ENCODE results near the gene RAB10.
"Not testable (repeated sequence)": the region's sequence is repeated elsewhere in the genome, so short reads cannot be mapped to it uniquely, and the experiment has no call there.

RAB10 gene

GRCh38 chr2:26095758-26096157 lies 61.9 kb downstream of the RAB10 start:
- peaks cover 11% of the 10 kb centered on the region for H3K36me3 ChIP-seq (ENCODE audit: insufficient read depth, low read length)
- H3K4me1 ChIP-seq (ENCODE audit: control insufficient read depth, insufficient read depth, low read length, unreplicated experiment), result peaks cover 4% of the 10 kb centered on the region
- H3K79me2 ChIP-seq (ENCODE audit: control insufficient read depth, insufficient read depth, low read length, unreplicated experiment), result peaks cover 91% of the 10 kb centered on the region
- no peak overlapping the region for H3K27ac ChIP-seq (ENCODE audit: low read depth, low read length)
- H3K4me3 ChIP-seq (ENCODE audit: low read depth, low read length), result no peak overlapping the region
- no peaks in the 10 kb centered on the region for H3K27me3 ChIP-seq (ENCODE audit: insufficient read depth, low read length)
- no peak overlapping the region for H2AFZ ChIP-seq (ENCODE audit: low read length, unreplicated experiment)

- Histone ChIP-seq H3K79me2 (ENCODE audit: control insufficient read depth, insufficient read depth, low read length, unreplicated experiment) (peaks cover 88% of the 10 kb centered on the region), H3K27me3 (ENCODE audit: insufficient read depth, low read length) (no peaks in the 10 kb centered on the region), H3K4me3 (ENCODE audit: low read depth, low read length) (no peak overlapping the region), H2AFZ (ENCODE audit: low read length, unreplicated experiment) (no peak overlapping the region), H3K4me1 (ENCODE audit: control insufficient read depth, insufficient read depth, low read length, unreplicated experiment) (peaks cover 4% of the 10 kb centered on the region), H3K36me3 (ENCODE audit: insufficient read depth, low read length) (peaks cover 23% of the 10 kb centered on the region), H3K27ac (ENCODE audit: low read depth, low read length) (no peak overlapping the region)
Observed at GRCh38 chr2:26099933-26100332, 66.0 kb downstream of the RAB10 start.

- Histone ChIP-seq H2AFZ (ENCODE audit: low read length, unreplicated experiment) (no peak overlapping the region), H3K4me1 (ENCODE audit: control insufficient read depth, insufficient read depth, low read length, unreplicated experiment) (peaks cover 4% of the 10 kb centered on the region), H3K27ac (ENCODE audit: low read depth, low read length) (no peak overlapping the region), H3K36me3 (ENCODE audit: insufficient read depth, low read length) (peaks cover 26% of the 10 kb centered on the region), H3K27me3 (ENCODE audit: insufficient read depth, low read length) (no peaks in the 10 kb centered on the region), H3K4me3 (ENCODE audit: low read depth, low read length) (no peak overlapping the region), H3K79me2 (ENCODE audit: control insufficient read depth, insufficient read depth, low read length, unreplicated experiment) (peaks cover 87% of the 10 kb centered on the region)
Observed at GRCh38 chr2:26100384-26100783, 66.5 kb downstream of the RAB10 start.

GRCh38 chr2:26103752-26104151 lies 69.9 kb downstream of the RAB10 start:
- H3K36me3 ChIP-seq (ENCODE audit: insufficient read depth, low read length), result peaks cover 26% of the 10 kb centered on the region
- H3K27ac ChIP-seq (ENCODE audit: low read depth, low read length), result no peak overlapping the region
- H3K4me1 ChIP-seq (ENCODE audit: control insufficient read depth, insufficient read depth, low read length, unreplicated experiment), result no peaks in the 10 kb centered on the region
- H3K4me3 ChIP-seq (ENCODE audit: low read depth, low read length), result no peak overlapping the region
- H3K79me2 ChIP-seq (ENCODE audit: control insufficient read depth, insufficient read depth, low read length, unreplicated experiment), result peaks cover 82% of the 10 kb centered on the region
- no peak overlapping the region for H2AFZ ChIP-seq (ENCODE audit: low read length, unreplicated experiment)
- no peaks in the 10 kb centered on the region for H3K27me3 ChIP-seq (ENCODE audit: insufficient read depth, low read length)

GRCh38 chr2:26108701-26109100 lies 74.8 kb downstream of the RAB10 start:
- H3K4me3 ChIP-seq (ENCODE audit: low read depth, low read length); H3K27ac ChIP-seq (ENCODE audit: low read depth, low read length); H3K27me3 ChIP-seq (ENCODE audit: insufficient read depth, low read length); H3K4me1 ChIP-seq (ENCODE audit: control insufficient read depth, insufficient read depth, low read length, unreplicated experiment); H2AFZ ChIP-seq (ENCODE audit: low read length, unreplicated experiment): not testable (repeated sequence)
- Histone ChIP-seq H3K79me2 (ENCODE audit: control insufficient read depth, insufficient read depth, low read length, unreplicated experiment) (peaks cover 55% of the 10 kb centered on the region), H3K36me3 (ENCODE audit: insufficient read depth, low read length) (peaks cover 26% of the 10 kb centered on the region)

GRCh38 chr2:26112201-26112600 lies 78.3 kb downstream of the RAB10 start:
- H3K4me3 ChIP-seq (ENCODE audit: low read depth, low read length), result no peak overlapping the region
- peaks cover 23% of the 10 kb centered on the region for H3K79me2 ChIP-seq (ENCODE audit: control insufficient read depth, insufficient read depth, low read length, unreplicated experiment)

GRCh38 chr2:26114151-26114550 lies 80.3 kb downstream of the RAB10 start:
- no peak overlapping the region for H2AFZ ChIP-seq (ENCODE audit: low read length, unreplicated experiment)
- peaks cover 22% of the 10 kb centered on the region for H3K36me3 ChIP-seq (ENCODE audit: insufficient read depth, low read length)
- no peaks in the 10 kb centered on the region for H3K4me1 ChIP-seq (ENCODE audit: control insufficient read depth, insufficient read depth, low read length, unreplicated experiment)
- no peak overlapping the region for H3K4me3 ChIP-seq (ENCODE audit: low read depth, low read length)
- H3K27me3 ChIP-seq (ENCODE audit: insufficient read depth, low read length), result no peaks in the 10 kb centered on the region
- no peak overlapping the region for H3K27ac ChIP-seq (ENCODE audit: low read depth, low read length)
- H3K79me2 ChIP-seq (ENCODE audit: control insufficient read depth, insufficient read depth, low read length, unreplicated experiment), result peaks cover 19% of the 10 kb centered on the region

More at GRCh38 chr2:26112201-26112600, 78.3 kb downstream of the RAB10 start:
- Histone ChIP-seq H3K27ac (ENCODE audit: low read depth, low read length) (no peak overlapping the region), H2AFZ (ENCODE audit: low read length, unreplicated experiment) (no peak overlapping the region), H3K36me3 (ENCODE audit: insufficient read depth, low read length) (peaks cover 22% of the 10 kb centered on the region), H3K4me1 (ENCODE audit: control insufficient read depth, insufficient read depth, low read length, unreplicated experiment) (no peaks in the 10 kb centered on the region), H3K27me3 (ENCODE audit: insufficient read depth, low read length) (no peaks in the 10 kb centered on the region)

GRCh38 chr2:26118682-26119081 lies 84.8 kb downstream of the RAB10 start:
- Histone ChIP-seq H3K4me1 (ENCODE audit: control insufficient read depth, insufficient read depth, low read length, unreplicated experiment) (no peaks in the 10 kb centered on the region), H3K36me3 (ENCODE audit: insufficient read depth, low read length) (peaks cover 5% of the 10 kb centered on the region; the same call in 1 of the 2 replicates), H3K27ac (ENCODE audit: low read depth, low read length) (no peak overlapping the region), H2AFZ (ENCODE audit: low read length, unreplicated experiment) (no peak overlapping the region), H3K4me3 (ENCODE audit: low read depth, low read length) (no peak overlapping the region), H3K27me3 (ENCODE audit: insufficient read depth, low read length) (no peaks in the 10 kb centered on the region), H3K79me2 (ENCODE audit: control insufficient read depth, insufficient read depth, low read length, unreplicated experiment) (peaks cover 21% of the 10 kb centered on the region)

GRCh38 chr2:26119521-26119920 lies 85.6 kb downstream of the RAB10 start:
- no peak overlapping the region for H2AFZ ChIP-seq (ENCODE audit: low read length, unreplicated experiment)
- no peaks in the 10 kb centered on the region for H3K4me1 ChIP-seq (ENCODE audit: control insufficient read depth, insufficient read depth, low read length, unreplicated experiment)
- H3K4me3 ChIP-seq (ENCODE audit: low read depth, low read length), result no peak overlapping the region
- H3K79me2 ChIP-seq (ENCODE audit: control insufficient read depth, insufficient read depth, low read length, unreplicated experiment), result peaks cover 21% of the 10 kb centered on the region
- H3K27me3 ChIP-seq (ENCODE audit: insufficient read depth, low read length), result no peaks in the 10 kb centered on the region
- H3K27ac ChIP-seq (ENCODE audit: low read depth, low read length), result no peak overlapping the region
- no peaks in the 10 kb centered on the region for H3K36me3 ChIP-seq (ENCODE audit: insufficient read depth, low read length)

- no peak overlapping the region for H2AFZ ChIP-seq (ENCODE audit: low read length, unreplicated experiment)
- H3K27ac ChIP-seq (ENCODE audit: low read depth, low read length), result no peak overlapping the region
- H3K79me2 ChIP-seq (ENCODE audit: control insufficient read depth, insufficient read depth, low read length, unreplicated experiment), result peaks cover 32% of the 10 kb centered on the region
- no peaks in the 10 kb centered on the region for H3K27me3 ChIP-seq (ENCODE audit: insufficient read depth, low read length)
- H3K36me3 ChIP-seq (ENCODE audit: insufficient read depth, low read length), result 0 out of 2 replicates have a peak, but pooled peaks cover 6% of the 10 kb centered on the region
- no peak overlapping the region for H3K4me3 ChIP-seq (ENCODE audit: low read depth, low read length)
- no peaks in the 10 kb centered on the region for H3K4me1 ChIP-seq (ENCODE audit: control insufficient read depth, insufficient read depth, low read length, unreplicated experiment)
Observed at GRCh38 chr2:26122630-26123029, 88.7 kb downstream of the RAB10 start.

GRCh38 chr2:26123426-26123825 lies 89.5 kb downstream of the RAB10 start:
- no peak overlapping the region for H2AFZ ChIP-seq (ENCODE audit: low read length, unreplicated experiment)
- H3K36me3 ChIP-seq (ENCODE audit: insufficient read depth, low read length), result 0 out of 2 replicates have a peak, but pooled peaks cover 6% of the 10 kb centered on the region
- no peak overlapping the region for H3K27ac ChIP-seq (ENCODE audit: low read depth, low read length)
- no peaks in the 10 kb centered on the region for H3K4me1 ChIP-seq (ENCODE audit: control insufficient read depth, insufficient read depth, low read length, unreplicated experiment)
- H3K79me2 ChIP-seq (ENCODE audit: control insufficient read depth, insufficient read depth, low read length, unreplicated experiment), result peaks cover 32% of the 10 kb centered on the region
- H3K27me3 ChIP-seq (ENCODE audit: insufficient read depth, low read length), result no peaks in the 10 kb centered on the region
- H3K4me3 ChIP-seq (ENCODE audit: low read depth, low read length), result no peak overlapping the region
